ENCODE data around the gene SPANXN2. TPM values are rescaled to one million over a fixed set of nuclear protein-coding genes. Genes with fewer than 3 reads are reported as not detected.

SPANXN2 gene
- total RNA-seq, 1 donor from 2014 or later: not detected

GRCh38 chrX:143664302-143664701 lies 56.2 kb downstream of the SPANXN2 start:
- Mint-ChIP-seq H3K9me3 (no peaks in the 10 kb centered on the region), H3K4me3 (no peak overlapping the region), H3K27me3 (no peaks in the 10 kb centered on the region), H3K27ac (no peak overlapping the region), H3K4me1 (ENCODE audit: unreplicated experiment) (no peaks in the 10 kb centered on the region), H3K36me3 (no peaks in the 10 kb centered on the region)
- peak; percentile 80 for TF ChIP-seq CTCF (conservative IDR thresholded peaks at IDR 0.05)
- DNase-seq (ENCODE audit: extremely low spot score, unreplicated experiment): no peak

GRCh38 chrX:143663755-143664154 lies 56.8 kb downstream of the SPANXN2 start:
- Mint-ChIP-seq H3K4me1 (ENCODE audit: unreplicated experiment) (no peaks in the 10 kb centered on the region), H3K4me3 (no peak overlapping the region), H3K27ac (no peak overlapping the region), H3K36me3 (no peaks in the 10 kb centered on the region), H3K27me3 (no peaks in the 10 kb centered on the region), H3K9me3 (no peaks in the 10 kb centered on the region)
- no peak for TF ChIP-seq CTCF (conservative IDR thresholded peaks at IDR 0.05)
- DNase-seq (ENCODE audit: extremely low spot score, unreplicated experiment): no peak

Other genes with a start within 250 kb of the SPANXN2 start
- not detected in 2 replicates for gene SPANXN3, start 203.3 kb downstream of the SPANXN2 start, total RNA-seq (ENCODE audit: low replicate concordance)
- gene SLITRK4, start 84.7 kb downstream of the SPANXN2 start, total RNA-seq (ENCODE audit: low replicate concordance): 0.71 and 3.7 TPM in 2 replicates
- gene UBE2NL, start 163.3 kb upstream of the SPANXN2 start, total RNA-seq (ENCODE audit: low replicate concordance): not detected in 2 replicates

All from type B pancreatic cell (in vitro differentiated cells).